ENCODE results near the gene LNPK.

The LNPK gene, protein sequence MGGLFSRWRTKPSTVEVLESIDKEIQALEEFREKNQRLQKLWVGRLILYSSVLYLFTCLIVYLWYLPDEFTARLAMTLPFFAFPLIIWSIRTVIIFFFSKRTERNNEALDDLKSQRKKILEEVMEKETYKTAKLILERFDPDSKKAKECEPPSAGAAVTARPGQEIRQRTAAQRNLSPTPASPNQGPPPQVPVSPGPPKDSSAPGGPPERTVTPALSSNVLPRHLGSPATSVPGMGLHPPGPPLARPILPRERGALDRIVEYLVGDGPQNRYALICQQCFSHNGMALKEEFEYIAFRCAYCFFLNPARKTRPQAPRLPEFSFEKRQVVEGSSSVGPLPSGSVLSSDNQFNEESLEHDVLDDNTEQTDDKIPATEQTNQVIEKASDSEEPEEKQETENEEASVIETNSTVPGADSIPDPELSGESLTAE

DNA sequence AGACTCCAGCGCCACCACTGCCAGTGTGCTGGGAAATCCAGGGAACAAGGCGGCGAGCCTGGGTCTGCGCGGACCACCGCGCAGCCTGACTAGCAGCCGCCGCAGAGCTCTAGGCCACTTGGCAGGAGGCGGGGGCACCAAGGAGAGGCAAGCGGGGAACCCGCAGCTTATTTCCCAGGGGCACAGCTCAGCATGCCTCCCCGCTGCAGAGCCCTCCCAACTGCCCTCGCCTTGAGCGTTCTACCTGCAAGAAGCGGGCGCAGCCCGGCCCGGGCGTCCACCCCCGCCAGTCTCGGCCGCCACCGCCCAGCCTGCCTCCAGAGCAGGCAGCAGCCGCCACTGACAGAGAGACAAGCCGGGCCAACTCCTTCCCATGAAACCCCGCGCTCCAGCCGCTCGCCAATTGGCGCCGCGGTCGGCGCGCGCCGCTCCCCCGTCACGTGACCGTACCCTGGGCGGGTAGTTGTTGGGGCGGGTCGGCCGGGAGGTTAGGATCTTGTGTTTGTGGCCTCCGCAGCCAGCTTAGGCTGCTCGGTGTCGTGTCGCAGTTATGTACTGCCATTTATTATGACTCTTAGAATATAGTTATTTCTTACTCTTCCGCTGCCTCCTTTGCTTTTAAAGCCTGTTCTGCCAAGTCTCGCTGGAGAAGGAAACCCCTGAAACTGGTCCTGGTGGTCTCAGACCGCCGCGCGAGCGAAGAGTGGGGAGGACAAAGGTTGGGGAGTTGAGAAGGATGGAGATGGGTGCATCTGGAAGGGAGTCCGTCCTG, at the start of gene LNPK:
LNPK (minus strand) TSS at position 352 of the 772 bp plus-strand sequence. CDS start 6,683 bp downstream, outside the sequence.
- DNase-seq (ENCODE audit: low spot score): peak; percentile 93
- peak within 1 kb of the TSS; percentile 90 for H3K27ac Mint-ChIP-seq
- H3K36me3 Mint-ChIP-seq (ENCODE audit: low read depth): no peaks in the 10 kb centered on the region
- peaks cover 24% of the 10 kb centered on the region for H3K4me1 Mint-ChIP-seq (ENCODE audit: low read depth)
- H3K4me3 Mint-ChIP-seq: peak within 1 kb of the TSS; percentile 99
- H3K9me3 Mint-ChIP-seq: no peaks in the 10 kb centered on the region
- H3K27me3 Mint-ChIP-seq (ENCODE audit: low read depth): peaks cover 16% of the 10 kb centered on the region

DNA sequence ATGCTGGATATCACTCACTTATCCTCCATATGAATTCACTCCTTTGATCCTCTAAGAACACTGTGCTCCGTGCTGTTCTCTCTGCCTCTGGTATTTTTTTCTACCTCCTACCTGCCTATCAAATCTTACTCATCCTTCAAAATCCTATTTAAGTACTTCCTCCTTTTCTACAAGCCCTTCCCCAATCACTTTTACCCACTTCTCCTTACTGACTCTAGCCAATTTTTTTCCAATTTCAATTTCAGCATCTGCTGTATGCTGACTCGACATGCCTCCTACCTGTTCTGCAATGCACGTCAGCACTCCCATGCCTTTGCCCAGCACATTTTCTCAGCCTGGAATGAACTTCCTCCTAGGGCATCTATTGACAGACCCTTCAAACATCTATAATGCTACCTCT, 37.3 kb upstream of the LNPK start:
- Mint-ChIP-seq H3K27ac (no peak overlapping the region), H3K36me3 (ENCODE audit: low read depth) (no peaks in the 10 kb centered on the region), H3K4me3 (no peak overlapping the region), H3K9me3 (no peaks in the 10 kb centered on the region), H3K4me1 (ENCODE audit: low read depth) (no peaks in the 10 kb centered on the region), H3K27me3 (ENCODE audit: low read depth) (peaks cover 19% of the 10 kb centered on the region)
- no peak for DNase-seq (ENCODE audit: low spot score)

DNA sequence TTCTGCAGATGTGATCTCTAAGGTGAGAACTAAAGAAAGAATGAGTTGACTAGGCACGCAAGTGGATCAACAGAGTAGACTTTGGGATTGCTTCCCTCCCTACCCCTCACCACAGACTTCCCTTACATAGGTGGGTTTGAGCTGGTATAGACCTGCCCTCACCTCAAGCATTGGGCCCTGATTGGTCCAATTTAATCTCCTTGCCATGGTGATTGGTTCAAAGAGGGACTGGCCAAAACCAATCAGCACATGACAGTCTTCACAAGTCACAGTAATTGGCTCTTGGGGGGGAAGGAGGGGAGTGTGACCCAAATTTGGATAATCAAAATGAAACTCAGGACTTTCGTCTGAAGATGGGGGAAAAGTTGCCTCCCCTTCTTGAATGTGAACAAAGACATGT, 36.6 kb upstream of the LNPK start:
- no peaks in the 10 kb centered on the region for H3K4me1 Mint-ChIP-seq (ENCODE audit: low read depth)
- peaks cover 19% of the 10 kb centered on the region for H3K27me3 Mint-ChIP-seq (ENCODE audit: low read depth)
- no peaks in the 10 kb centered on the region for H3K36me3 Mint-ChIP-seq (ENCODE audit: low read depth)
- no peak overlapping the region for H3K4me3 Mint-ChIP-seq
- DNase-seq (ENCODE audit: low spot score): no peak
- no peaks in the 10 kb centered on the region for H3K9me3 Mint-ChIP-seq
- no peak overlapping the region for H3K27ac Mint-ChIP-seq

DNA sequence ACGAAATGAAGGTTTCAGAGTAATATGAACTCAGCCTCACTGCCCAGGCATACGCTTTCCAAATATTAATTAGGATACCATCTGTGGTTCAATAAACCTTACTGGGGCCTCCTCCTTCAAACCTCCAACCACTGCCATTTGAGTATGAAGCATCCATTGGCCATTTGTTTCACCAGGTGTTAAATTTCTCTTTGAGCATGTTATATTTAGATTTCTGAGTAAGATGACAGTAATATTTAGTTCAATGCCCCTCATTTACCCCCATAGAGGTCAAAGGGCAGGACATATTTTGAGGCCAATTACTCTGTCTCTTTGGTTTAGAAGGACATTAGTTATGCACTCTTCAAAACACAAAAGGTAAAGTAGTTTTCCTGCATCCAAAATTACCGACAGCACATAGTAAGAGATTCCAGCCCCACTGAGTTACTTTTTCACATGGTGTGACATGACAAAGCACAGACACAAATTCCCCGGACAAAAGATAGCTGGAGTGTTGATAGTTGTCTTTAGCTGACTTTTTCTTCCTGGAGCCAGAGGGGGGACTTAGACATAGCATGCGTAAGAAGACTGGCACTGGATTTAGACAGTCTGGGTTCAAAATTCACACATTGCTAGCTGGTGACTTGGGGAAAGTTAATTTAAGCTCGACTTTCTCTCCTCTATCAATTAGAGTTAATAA, 33.1 kb upstream of the LNPK start:
- Mint-ChIP-seq H3K4me3 (no peak overlapping the region), H3K27ac (no peak overlapping the region), H3K36me3 (ENCODE audit: low read depth) (no peaks in the 10 kb centered on the region), H3K27me3 (ENCODE audit: low read depth) (peaks cover 17% of the 10 kb centered on the region), H3K4me1 (ENCODE audit: low read depth) (no peaks in the 10 kb centered on the region), H3K9me3 (no peaks in the 10 kb centered on the region)
- no peak for DNase-seq (ENCODE audit: low spot score)

DNA sequence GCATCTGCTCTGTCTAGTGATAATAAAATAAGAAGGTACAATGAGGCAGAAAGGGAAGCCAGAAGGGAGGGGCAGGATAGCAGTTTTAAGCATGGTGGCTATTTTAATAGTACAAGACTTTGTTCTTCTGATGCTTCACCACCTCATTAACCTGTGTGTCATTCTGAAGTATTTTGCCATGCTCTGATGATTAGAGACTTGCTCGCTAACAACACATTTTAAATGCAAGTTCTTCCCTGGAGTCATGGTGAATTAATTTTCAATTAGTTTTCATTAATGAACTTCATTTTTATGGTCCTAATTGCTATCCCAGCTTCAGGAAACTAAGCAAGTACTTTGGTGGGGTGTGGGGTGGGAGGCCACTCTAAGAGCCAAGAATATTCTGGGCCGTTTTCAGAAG, 25.7 kb upstream of the LNPK start:
- no peaks in the 10 kb centered on the region for H3K4me1 Mint-ChIP-seq (ENCODE audit: low read depth)
- H3K27ac Mint-ChIP-seq: no peak overlapping the region
- H3K27me3 Mint-ChIP-seq (ENCODE audit: low read depth): peaks cover 30% of the 10 kb centered on the region
- no peaks in the 10 kb centered on the region for H3K9me3 Mint-ChIP-seq
- H3K4me3 Mint-ChIP-seq: no peak overlapping the region
- no peak for DNase-seq (ENCODE audit: low spot score)
- H3K36me3 Mint-ChIP-seq (ENCODE audit: low read depth): no peaks in the 10 kb centered on the region

DNA sequence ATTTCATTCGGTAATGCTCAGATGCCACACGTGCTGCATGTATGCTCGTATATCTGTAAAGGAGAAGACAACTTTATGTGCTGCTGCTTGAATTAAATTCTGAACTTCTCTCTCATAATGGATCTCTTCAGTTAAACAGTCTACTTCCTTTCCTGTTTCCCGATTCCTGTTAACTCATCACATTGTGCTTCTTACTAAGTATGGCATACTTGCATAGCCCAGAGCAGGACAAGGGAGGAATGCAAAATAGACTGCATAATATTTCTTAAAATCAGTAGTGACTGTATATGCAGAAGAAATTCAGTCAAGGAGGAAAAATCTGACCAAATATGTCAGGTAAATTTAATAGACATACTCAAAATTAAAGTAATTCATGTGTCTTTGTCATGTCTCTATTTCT, 23.9 kb upstream of the LNPK start:
- H3K4me3 Mint-ChIP-seq: no peak overlapping the region
- no peaks in the 10 kb centered on the region for H3K36me3 Mint-ChIP-seq (ENCODE audit: low read depth)
- no peaks in the 10 kb centered on the region for H3K4me1 Mint-ChIP-seq (ENCODE audit: low read depth)
- no peaks in the 10 kb centered on the region for H3K9me3 Mint-ChIP-seq
- DNase-seq (ENCODE audit: low spot score): no peak
- peaks cover 35% of the 10 kb centered on the region for H3K27me3 Mint-ChIP-seq (ENCODE audit: low read depth)
- no peak overlapping the region for H3K27ac Mint-ChIP-seq

DNA sequence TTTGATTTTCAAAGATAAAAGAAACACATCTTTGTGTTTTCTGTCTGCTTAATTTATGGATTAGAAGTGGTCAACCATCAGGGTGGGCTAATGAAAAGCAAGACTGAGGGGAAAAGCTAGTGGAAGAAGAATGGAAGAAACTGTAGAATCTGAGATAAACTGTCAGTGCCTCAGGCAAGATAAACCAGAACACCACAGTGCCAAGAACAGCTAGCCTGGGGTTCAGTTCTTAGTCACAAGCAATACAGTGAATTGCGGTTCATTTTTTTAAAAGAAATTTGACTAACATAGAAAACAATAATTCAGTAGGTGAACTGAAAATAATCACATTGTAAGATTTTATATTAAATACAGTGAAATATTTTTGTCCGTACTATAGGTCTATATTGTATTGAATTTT, 22.0 kb upstream of the LNPK start:
- DNase-seq (ENCODE audit: low spot score): no peak
- Mint-ChIP-seq H3K27ac (no peak overlapping the region), H3K4me3 (no peak overlapping the region), H3K9me3 (no peaks in the 10 kb centered on the region), H3K4me1 (ENCODE audit: low read depth) (no peaks in the 10 kb centered on the region), H3K36me3 (ENCODE audit: low read depth) (no peaks in the 10 kb centered on the region), H3K27me3 (ENCODE audit: low read depth) (peaks cover 33% of the 10 kb centered on the region)

DNA sequence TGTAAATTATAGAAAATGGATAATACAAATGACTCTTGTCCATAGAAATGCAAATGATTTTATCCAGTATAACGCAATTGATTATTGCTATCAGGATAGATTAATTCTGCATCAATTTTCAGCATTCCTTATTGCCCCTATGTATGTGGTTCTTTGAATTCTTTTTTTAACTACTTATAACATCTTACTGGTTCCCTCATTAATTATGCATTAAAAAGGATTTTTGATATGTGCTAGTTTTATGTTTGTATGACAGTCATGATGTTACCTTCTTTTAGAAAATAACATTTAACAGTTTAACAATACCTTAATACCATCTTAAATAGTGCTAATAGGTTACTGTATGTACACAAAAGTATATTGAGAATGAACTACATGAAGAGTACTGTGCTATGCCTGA, 20.0 kb upstream of the LNPK start:
- Mint-ChIP-seq H3K27me3 (ENCODE audit: low read depth) (peaks cover 33% of the 10 kb centered on the region), H3K9me3 (no peaks in the 10 kb centered on the region), H3K4me3 (no peak overlapping the region), H3K27ac (no peak overlapping the region), H3K36me3 (ENCODE audit: low read depth) (no peaks in the 10 kb centered on the region), H3K4me1 (ENCODE audit: low read depth) (no peaks in the 10 kb centered on the region)
- no peak for DNase-seq (ENCODE audit: low spot score)

DNA sequence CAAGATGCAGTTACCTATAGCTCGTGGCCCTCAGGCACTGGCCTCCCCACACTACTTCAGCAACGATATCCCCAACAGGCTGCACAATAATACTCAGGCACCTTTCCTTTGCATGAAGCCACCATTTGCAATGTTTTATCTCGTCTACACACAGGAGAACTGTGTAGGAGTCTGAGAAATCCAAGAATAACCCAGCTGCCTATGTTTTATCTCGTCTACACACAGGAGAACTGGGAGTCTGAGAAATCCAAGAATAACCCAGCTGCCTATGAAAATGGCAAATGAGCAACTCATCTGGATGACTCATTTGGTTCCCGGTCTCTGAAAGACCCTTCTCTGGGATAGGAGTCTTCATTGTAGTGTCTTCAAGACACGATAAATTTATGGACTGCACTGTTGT, 18.3 kb upstream of the LNPK start:
- Mint-ChIP-seq H3K27me3 (ENCODE audit: low read depth) (peaks cover 29% of the 10 kb centered on the region), H3K4me1 (ENCODE audit: low read depth) (no peaks in the 10 kb centered on the region), H3K4me3 (no peak overlapping the region), H3K36me3 (ENCODE audit: low read depth) (no peaks in the 10 kb centered on the region), H3K27ac (no peak overlapping the region), H3K9me3 (no peaks in the 10 kb centered on the region)
- DNase-seq (ENCODE audit: low spot score): no peak

DNA sequence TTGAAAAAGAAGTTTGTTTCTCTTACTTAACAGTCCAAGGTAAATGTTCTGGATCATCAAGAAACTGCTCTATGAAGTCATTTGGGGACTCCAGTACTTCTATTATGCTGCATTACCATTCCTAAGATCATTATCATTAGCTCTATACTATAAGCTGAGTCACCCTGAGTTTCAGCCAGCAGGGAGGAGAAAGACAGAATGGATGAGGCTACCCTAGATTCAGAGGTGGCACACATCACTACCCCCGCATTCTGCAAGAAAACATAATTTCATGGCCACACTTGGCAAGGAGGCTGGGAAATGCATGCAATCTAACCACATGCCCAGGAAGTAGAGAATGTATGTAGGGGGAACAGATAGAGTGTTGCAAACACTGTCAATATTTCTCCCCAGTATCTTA, 16.6 kb upstream of the LNPK start:
- no peaks in the 10 kb centered on the region for H3K4me1 Mint-ChIP-seq (ENCODE audit: low read depth)
- H3K9me3 Mint-ChIP-seq: no peaks in the 10 kb centered on the region
- no peak for DNase-seq (ENCODE audit: low spot score)
- H3K27ac Mint-ChIP-seq: no peak overlapping the region
- H3K27me3 Mint-ChIP-seq (ENCODE audit: low read depth): peaks cover 22% of the 10 kb centered on the region
- no peak overlapping the region for H3K4me3 Mint-ChIP-seq
- no peaks in the 10 kb centered on the region for H3K36me3 Mint-ChIP-seq (ENCODE audit: low read depth)

DNA sequence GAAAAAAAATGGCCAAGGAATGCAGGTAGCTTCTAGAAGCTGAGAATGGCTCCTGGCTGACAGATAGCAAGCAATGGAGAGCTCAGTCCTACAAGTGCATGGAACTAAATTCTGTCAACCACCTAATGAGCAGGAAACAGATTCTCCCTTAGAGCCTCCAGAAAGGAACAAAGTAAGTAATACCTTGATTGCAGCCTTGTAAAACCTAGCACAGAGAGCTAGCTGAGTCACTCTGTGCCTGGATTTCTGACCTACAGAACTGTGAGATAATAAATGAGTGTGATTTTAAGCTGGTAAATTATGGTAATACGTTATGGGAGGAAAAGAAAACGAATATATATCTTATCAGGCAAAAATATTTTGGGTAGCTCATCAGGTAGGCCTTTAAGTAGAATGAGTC, 7.4 kb upstream of the LNPK start:
- no peaks in the 10 kb centered on the region for H3K36me3 Mint-ChIP-seq (ENCODE audit: low read depth)
- DNase-seq (ENCODE audit: low spot score): no peak
- peaks cover 42% of the 10 kb centered on the region for H3K27me3 Mint-ChIP-seq (ENCODE audit: low read depth)
- no peaks in the 10 kb centered on the region for H3K9me3 Mint-ChIP-seq
- no peaks in the 10 kb centered on the region for H3K4me1 Mint-ChIP-seq (ENCODE audit: low read depth)
- H3K4me3 Mint-ChIP-seq: no peak overlapping the region
- H3K27ac Mint-ChIP-seq: no peak overlapping the region

DNA sequence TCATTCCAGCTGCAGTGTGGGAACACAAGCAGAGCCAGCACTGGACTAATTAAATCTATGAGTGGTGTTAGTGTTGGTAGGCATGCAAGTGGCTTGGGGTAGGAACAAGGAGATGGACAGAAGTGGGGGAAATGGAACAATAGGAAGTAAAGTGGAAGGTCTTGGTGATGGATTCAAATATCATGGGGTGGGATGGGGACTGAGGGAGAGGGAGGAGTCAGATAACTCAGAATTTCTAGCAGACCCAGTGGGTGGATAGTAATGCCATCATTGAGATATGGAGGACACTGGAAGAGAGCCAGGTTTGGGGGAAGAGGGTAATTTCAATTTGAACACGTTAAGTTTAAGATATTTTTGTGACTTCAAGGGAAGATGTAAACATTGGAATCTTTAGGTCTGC, 2.9 kb upstream of the LNPK start:
- Mint-ChIP-seq H3K36me3 (ENCODE audit: low read depth) (no peaks in the 10 kb centered on the region), H3K9me3 (no peaks in the 10 kb centered on the region)

DNA sequence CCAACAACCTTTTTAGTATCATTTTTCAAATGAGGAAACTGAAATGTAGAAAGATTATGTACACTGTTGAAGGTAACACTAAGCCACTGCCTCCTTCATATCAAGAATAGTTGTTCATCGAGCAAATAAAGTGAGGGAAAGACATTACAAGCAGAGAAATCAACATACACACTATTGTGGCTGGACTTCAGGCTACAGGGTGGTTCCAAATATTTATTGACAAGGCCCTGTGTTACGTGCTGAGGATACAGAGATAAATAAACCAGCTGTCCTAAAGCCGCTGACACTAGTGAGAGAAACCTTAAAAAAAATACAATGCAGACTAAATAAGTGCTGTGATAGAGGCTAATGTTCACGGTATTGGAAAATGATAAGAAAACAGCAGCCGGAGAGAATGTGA, 1.9 kb upstream of the LNPK start:
- Mint-ChIP-seq H3K27ac (no peak overlapping the region), H3K4me3 (no peak overlapping the region), H3K36me3 (ENCODE audit: low read depth) (no peaks in the 10 kb centered on the region), H3K9me3 (no peaks in the 10 kb centered on the region), H3K4me1 (ENCODE audit: low read depth) (peaks cover 24% of the 10 kb centered on the region), H3K27me3 (ENCODE audit: low read depth) (peaks cover 23% of the 10 kb centered on the region)
- DNase-seq (ENCODE audit: low spot score): no peak

More for the DNA sequence above, 2.9 kb upstream of the LNPK start:
- H3K27ac Mint-ChIP-seq: no peak overlapping the region
- no peak for DNase-seq (ENCODE audit: low spot score)
- peaks cover 18% of the 10 kb centered on the region for H3K4me1 Mint-ChIP-seq (ENCODE audit: low read depth)
- H3K4me3 Mint-ChIP-seq: no peak overlapping the region
- H3K27me3 Mint-ChIP-seq (ENCODE audit: low read depth): peaks cover 27% of the 10 kb centered on the region

DNA sequence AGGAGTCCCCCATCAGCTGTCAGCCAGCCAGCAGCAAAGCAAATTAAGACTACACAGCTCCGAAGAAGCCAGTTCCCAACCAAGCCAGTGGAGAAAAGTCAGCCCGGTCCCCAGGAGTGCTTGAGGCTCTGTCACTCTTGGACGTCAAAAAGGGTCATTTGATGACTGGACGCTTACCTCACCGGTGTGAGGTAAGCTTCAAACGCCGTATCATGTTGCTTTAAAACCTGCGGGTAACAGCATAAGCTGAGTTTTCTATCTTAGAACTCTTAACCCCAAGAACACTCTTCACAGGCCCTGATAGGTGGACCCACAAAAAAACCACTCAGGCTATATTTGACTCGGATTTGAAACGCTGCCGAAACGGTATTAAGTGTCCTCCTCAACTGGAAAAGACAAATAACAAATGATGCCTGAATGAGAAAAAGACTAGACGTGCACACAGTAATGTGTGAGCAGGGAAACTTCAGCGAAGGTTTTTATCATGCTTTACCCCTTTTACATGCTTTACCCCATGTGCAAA, 682 bp upstream of the LNPK start:
- peak; percentile 16 for DNase-seq (ENCODE audit: low spot score)
- H3K36me3 Mint-ChIP-seq (ENCODE audit: low read depth): no peaks in the 10 kb centered on the region
- H3K9me3 Mint-ChIP-seq: no peaks in the 10 kb centered on the region
- H3K27me3 Mint-ChIP-seq (ENCODE audit: low read depth): peaks cover 18% of the 10 kb centered on the region
- H3K4me3 Mint-ChIP-seq: peak overlapping the region; percentile 99
- peaks cover 24% of the 10 kb centered on the region for H3K4me1 Mint-ChIP-seq (ENCODE audit: low read depth)
- H3K27ac Mint-ChIP-seq: peak overlapping the region; percentile 90

All from T-helper 2 cell treated with Interferon-gamma antibody and Interleukin-4, amounts not matched to agents 5 μg/mL and 100 μg/mL, for 36 hours (primary cell).